ENCODE measurements around the gene ZNF423. TPM values are rescaled to one million over a fixed set of nuclear protein-coding genes. Genes with fewer than 3 reads are reported as not detected.

The ZNF423 gene
- total and polyA plus RNA-seq, 12 donors: 1.7 to 10.6 (median 5.5) TPM

GRCh38 chr16:49809062-49809461 is 46.9 kb downstream of the ZNF423 start:
- Histone ChIP-seq H3K4me1 (replicated peaks in 1 of 2) (no peaks in the 10 kb centered on the region), H3K27ac (no peak overlapping the region), H3K27me3 (no peaks in the 10 kb centered on the region), H3K9me3 (replicated peaks in 1 of 3) (no peaks in the 10 kb centered on the region), H3K36me3 (replicated peaks in 1 of 2) (no peaks in the 10 kb centered on the region), H3K4me3 (no peak overlapping the region)
- TF ChIP-seq CTCF (IDR thresholded peaks at IDR 0.05) (no peak), POLR2A (IDR thresholded peaks at IDR 0.05) (no peak)
- intact Hi-C loops (cut with DNase I): no loop called here
- DNase-seq: no peak
- WGBS, 4 donors: 63 to 90% (median 78%) methylated on average over 12 to 17 of the region's 17 CpGs

GRCh38 chr16:49806446-49806845 is 49.5 kb downstream of the ZNF423 start:
- no peaks in the 10 kb centered on the region for H3K4me1 ChIP-seq (replicated peaks in 1 of 2)
- TF ChIP-seq POLR2A (IDR thresholded peaks at IDR 0.05): no peak
- H3K9me3 ChIP-seq (replicated peaks in 1 of 3): no peaks in the 10 kb centered on the region
- 50 to 57% (median 54%) methylated on average over 4 of the region's 4 CpGs for WGBS, 4 donors
- no peaks in the 10 kb centered on the region for H3K36me3 ChIP-seq (replicated peaks in 1 of 2)
- H3K27ac ChIP-seq: no peak overlapping the region
- no peaks in the 10 kb centered on the region for H3K27me3 ChIP-seq
- intact Hi-C loops (cut with DNase I): no loop called here
- no peak for DNase-seq
- no peak overlapping the region for H3K4me3 ChIP-seq

GRCh38 chr16:49801290-49801689 is 54.6 kb downstream of the ZNF423 start:
- H3K27me3 ChIP-seq: no peaks in the 10 kb centered on the region
- H3K9me3 ChIP-seq (replicated peaks in 1 of 3): no peaks in the 10 kb centered on the region
- intact Hi-C loops (cut with DNase I): no loop called here
- 86 to 95% (median 91%) methylated on average over 4 of the region's 4 CpGs for WGBS, 4 donors
- H3K4me3 ChIP-seq: no peak overlapping the region
- no peaks in the 10 kb centered on the region for H3K36me3 ChIP-seq (replicated peaks in 1 of 2)
- H3K27ac ChIP-seq: no peak overlapping the region
- DNase-seq: no peak
- H3K4me1 ChIP-seq (replicated peaks in 1 of 2): no peaks in the 10 kb centered on the region
- no peak for TF ChIP-seq POLR2A (IDR thresholded peaks at IDR 0.05)
- no peak for TF ChIP-seq CTCF (IDR thresholded peaks at IDR 0.05)

- WGBS, 4 donors: 68 to 88% (median 75%) methylated on average over 5 to 11 of the region's 11 CpGs
- no peaks in the 10 kb centered on the region for H3K4me1 ChIP-seq (replicated peaks in 1 of 2)
- intact Hi-C loops (cut with DNase I): no loop called here
- H3K9me3 ChIP-seq (replicated peaks in 1 of 3): no peaks in the 10 kb centered on the region
- TF ChIP-seq POLR2A (IDR thresholded peaks at IDR 0.05): no peak
- no peak for TF ChIP-seq CTCF (IDR thresholded peaks at IDR 0.05)
- no peak overlapping the region for H3K27ac ChIP-seq
- H3K36me3 ChIP-seq (replicated peaks in 1 of 2): no peaks in the 10 kb centered on the region
- DNase-seq: no peak
- no peak overlapping the region for H3K4me3 ChIP-seq
- no peaks in the 10 kb centered on the region for H3K27me3 ChIP-seq
Observed at GRCh38 chr16:49800876-49801275, 55.0 kb downstream of the ZNF423 start.

GRCh38 chr16:49800441-49800840 is 55.5 kb downstream of the ZNF423 start:
- Histone ChIP-seq H3K4me1 (replicated peaks in 1 of 2) (no peaks in the 10 kb centered on the region), H3K4me3 (no peak overlapping the region), H3K9me3 (replicated peaks in 1 of 3) (no peaks in the 10 kb centered on the region), H3K27ac (no peak overlapping the region), H3K27me3 (no peaks in the 10 kb centered on the region), H3K36me3 (replicated peaks in 1 of 2) (no peaks in the 10 kb centered on the region)
- no peak for DNase-seq
- intact Hi-C loops (cut with DNase I): no loop called here
- no peak for TF ChIP-seq POLR2A (IDR thresholded peaks at IDR 0.05)
- no peak for TF ChIP-seq CTCF (IDR thresholded peaks at IDR 0.05)
- WGBS, 4 donors: 83 to 85% (median 85%) methylated on average over 5 of the region's 5 CpGs
